Measurements from ENCODE around the gene COLGALT1. TPM values are rescaled to one million over a fixed set of nuclear protein-coding genes. Genes with fewer than 3 reads are reported as not detected.
"Not testable (repeated sequence)": the region's sequence is repeated elsewhere in the genome, so short reads cannot be mapped to it uniquely, and the experiment has no call there.

COLGALT1 gene
- total RNA-seq, 2 donors from 2014 or later, result 47.7 to 54.8 TPM

DNA sequence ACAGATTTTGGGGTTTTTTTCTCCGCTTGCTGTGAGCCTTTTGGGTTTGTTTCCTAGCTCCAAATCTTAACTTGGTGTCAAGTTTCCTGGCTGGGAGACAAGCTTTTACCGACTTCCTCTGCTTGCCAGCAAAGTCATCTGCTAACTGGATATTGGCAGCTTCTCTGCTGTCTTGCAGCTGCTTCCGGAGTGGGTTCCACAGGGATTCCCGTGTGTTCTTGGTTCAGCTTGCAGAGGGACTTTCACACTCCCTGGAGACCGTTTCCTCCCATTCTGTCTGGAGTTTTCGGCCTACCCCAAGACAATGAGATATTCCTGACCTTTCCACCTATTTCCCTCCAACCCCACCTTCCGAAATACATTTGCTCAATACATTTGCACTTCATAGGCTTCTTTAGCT, 2.2 kb upstream of the COLGALT1 start:
- intact Hi-C loops (cut with DNase I), result no loop called here
- ATAC-seq (peak; percentile 31 to 46), DNase-seq (peak; percentile 70)

DNA sequence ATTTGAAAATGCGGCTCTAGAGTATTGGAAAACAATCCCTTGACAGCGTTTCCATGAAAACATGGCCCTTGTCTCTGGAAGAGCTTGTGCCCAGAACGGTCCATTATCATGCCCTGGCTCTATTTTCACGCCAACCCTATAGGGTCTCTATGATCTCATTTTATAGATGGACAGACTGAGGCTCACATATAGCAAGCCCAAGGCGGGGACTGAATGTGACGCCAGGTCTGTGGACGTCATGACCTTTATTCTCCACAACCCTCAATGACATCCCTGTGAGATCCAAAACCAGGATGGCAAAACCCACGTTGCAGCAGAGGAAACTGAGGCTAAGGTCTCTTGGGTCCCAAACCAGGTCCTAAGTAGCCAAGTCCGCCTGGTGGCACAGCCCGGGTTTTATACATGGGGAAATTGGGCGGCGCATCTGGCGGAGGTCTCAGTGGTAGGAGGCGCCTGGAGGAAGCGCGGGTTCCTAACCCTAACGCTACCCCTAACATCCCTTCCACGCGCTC, 425 bp upstream of the COLGALT1 start:
- intact Hi-C loops (cut with DNase I), result no loop called here
- ATAC-seq, result no peak
- no peak for DNase-seq

DNA sequence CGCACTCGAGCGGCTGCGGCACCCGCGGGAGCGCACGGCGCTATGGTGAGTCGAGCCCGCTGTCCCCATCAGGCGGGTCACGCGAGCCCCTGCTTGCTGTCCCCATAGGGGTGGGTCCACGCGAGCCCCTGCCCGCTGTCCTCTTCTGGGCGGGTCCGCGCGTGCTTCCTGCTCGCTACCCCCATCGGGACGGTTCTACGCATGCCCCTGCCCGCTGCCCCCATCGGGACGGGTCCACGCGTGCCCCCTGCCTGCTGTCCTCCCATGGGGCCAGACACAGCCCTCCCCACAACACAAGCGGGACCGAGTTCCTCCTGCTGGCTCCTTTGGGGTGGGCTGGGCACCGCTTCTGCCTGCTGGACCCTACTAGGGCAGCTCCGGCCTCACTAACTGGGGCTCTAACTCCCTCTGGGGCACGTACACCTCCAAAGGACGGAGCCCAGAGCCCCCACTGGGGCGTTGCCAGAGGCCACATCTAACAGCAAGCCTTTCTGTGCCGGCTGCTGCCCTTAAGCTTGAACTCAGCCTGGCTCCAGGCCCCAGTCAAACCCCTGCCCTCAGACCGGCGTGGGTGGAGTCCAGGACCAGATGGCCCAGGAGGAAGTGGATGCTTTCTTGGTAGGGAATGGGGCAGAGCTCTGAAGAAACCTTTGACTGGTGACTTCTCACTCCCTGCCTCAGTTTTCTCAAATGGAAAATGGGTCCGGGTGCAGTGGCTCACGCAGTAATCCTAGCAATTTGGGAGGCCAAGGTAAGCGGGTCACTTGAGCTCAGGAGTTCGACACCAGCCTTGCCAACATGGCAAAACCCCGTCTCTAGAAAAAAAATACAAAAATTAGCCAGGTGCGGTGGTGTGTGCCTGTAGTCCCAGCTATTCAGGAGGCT, 722 bp downstream of the COLGALT1 start:
- intact Hi-C loops (cut with DNase I), result no loop called here
- DNase-seq (peak; percentile 82), ATAC-seq (peak; percentile 64 to 71)

DNA sequence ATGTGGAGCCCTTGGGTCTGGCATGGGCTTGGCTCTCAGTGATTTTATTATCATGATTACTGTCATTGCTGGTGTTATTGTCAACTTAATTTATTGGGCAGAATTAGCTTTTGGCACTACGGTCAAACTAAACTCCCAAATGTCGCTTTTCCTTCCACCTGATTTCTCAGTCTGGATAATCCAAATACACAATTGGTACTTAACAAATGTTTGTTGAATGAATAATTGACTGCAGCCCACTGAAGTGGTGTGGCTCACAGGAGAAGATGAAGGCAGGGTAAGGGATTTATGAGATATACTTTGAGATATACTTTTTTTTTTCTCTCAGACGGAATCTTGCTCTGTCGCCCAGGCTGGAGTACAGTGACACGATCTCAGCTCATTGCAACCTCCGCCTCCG, 1.5 kb downstream of the COLGALT1 start:
- ATAC-seq (no peak), DNase-seq (no peak)
- intact Hi-C loops (cut with DNase I), result no loop called here

DNA sequence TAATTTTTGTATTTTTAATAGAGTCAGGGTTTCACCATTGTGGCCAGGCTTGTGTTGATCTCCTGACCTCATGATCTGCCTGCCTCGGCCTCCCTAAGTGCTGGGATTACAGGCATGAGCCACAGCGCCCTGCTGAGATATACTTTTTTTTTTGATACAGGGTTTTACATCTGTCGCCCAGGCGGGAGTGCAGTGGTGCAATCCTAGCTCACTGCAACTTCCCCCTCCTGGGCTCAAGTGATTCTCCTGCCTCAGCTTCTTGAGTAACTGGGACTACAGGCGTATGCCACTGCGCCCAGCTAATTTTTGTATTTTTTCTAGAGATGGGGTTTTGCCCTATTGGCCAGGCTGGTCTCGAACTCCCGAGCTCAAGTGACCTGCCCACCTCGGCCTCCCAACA, 2.0 kb downstream of the COLGALT1 start:
- no peak for DNase-seq
- intact Hi-C loops (cut with DNase I), result no loop called here
- ATAC-seq, result no peak

DNA sequence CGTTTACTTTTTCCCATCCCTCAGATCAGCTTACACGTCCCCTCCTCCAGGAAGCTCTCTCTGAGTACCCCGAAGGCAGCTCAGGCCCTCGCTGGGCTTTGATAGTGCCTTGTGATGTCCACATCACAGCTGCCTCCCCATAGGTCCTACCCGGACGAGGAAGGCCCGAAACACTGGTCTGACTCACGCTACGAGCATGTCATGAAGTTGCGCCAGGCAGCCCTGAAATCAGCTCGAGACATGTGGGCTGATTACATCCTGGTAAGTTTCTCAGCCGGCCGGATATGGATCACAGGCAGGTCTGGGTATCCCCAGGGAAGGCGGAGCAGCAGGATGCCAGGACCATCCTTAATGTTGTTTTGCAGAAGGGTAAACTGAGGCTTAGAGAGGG, 4.8 kb downstream of the COLGALT1 start:
- ATAC-seq (no peak), DNase-seq (peak; percentile 52)
- intact Hi-C loops (cut with DNase I), result no loop called here

DNA sequence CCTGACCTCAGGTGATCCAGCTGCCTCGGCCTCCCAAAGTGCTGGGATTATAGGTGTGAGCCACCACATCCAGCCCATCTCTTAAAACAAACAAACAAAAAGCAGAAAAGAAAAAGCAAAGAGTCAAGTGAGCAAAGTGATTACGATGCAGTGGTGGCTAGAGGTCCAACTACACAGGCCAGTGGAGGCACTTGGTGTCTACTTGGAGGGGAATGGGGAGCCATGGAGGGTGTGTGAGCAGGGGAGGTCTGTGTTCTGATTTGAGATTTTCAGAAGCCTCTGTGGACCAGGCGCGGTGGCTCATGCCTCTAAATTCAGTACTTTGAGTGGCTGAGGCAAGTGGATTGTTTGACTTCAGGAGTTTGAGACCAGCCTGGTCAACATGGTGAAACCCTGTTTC, 6.6 kb downstream of the COLGALT1 start:
- intact Hi-C loops (cut with DNase I), result no loop called here
- ATAC-seq (no peak), DNase-seq (no peak)

DNA sequence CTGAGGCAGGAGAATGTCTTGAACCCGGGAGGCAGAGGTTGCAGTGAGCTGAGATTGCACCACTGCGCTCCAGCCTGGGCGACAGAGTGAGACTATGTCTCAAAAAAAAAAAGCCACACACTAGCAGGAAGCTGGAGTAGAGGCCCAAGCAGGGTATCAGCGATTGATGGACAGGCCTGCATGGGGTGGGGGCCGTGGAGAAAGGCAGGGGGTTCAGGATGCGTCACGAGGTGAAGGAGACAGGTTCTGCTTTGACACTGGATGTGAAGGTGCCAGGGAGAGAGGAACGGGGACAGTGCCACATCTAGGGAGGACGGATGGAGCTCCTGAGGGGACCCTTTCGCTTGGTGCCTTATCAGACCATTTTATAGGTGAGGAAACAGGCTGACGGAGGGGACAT, 7.1 kb downstream of the COLGALT1 start:
- no peak for ATAC-seq
- intact Hi-C loops (cut with DNase I), result no loop called here
- no peak for DNase-seq

DNA sequence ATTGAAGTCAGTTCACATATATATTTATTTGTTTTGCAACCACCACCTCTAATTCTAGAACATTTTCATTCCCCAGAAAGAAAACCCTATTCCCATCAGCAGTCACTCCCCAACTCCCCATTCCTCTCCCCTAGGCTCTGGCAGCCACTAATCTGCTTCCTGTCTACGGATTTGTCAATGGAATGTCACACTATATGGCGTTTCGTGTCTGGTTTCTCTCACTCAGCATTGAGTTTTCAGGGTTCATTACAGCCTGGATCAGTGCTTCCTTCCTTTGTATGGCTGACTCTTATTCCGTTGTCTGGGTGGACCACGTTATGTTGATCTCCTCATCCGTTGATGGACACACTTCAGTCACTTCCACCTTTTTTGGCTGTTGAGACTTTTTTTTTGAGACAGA, 9.3 kb downstream of the COLGALT1 start:
- ATAC-seq (peak in 1 of 2 donors; percentile 51), DNase-seq (no peak)
- intact Hi-C loops (cut with DNase I), result no loop called here

DNA sequence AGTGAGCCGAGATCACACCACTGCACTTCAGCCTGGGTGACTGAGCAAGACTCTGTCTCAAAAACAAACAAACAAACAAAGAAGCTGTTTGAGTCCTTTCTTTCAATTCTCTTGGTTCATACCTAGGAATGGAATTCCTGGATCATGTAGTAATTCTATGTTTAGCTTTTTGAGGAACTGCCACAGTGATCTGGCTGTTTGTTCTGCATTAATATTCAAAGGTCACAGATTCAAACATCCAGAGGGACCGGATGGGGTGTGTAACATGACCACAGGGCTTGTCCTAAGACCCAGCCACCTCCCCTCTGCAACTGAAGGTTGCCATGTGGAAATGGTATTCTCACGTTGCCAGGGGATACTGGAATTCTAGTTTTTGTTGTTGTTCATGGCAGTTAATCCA, 10.2 kb downstream of the COLGALT1 start:
- ATAC-seq (peak in 1 of 2 donors; percentile 46), DNase-seq (no peak)
- intact Hi-C loops (cut with DNase I), result no loop called here

DNA sequence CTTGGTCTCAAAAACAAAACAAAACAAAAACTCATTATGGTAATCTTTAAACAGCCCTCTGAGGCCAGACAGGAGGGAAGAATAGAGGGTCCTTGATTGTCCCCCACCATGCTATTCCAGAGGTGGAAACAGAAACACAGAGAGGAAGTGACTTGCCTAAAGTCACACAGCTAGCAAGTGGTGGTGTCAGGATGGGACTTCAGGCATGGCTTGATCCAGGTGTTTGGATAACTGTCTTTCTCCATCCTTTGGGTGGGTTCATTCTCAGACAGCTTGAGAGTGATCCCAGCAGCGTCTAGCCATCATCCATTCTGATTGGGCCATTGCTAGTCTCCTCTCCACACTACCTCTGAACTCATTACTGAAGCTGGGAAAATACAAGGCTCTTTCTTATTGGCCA, 12.5 kb downstream of the COLGALT1 start:
- intact Hi-C loops (cut with DNase I), result no loop called here
- ATAC-seq, result no peak
- no peak for DNase-seq

DNA sequence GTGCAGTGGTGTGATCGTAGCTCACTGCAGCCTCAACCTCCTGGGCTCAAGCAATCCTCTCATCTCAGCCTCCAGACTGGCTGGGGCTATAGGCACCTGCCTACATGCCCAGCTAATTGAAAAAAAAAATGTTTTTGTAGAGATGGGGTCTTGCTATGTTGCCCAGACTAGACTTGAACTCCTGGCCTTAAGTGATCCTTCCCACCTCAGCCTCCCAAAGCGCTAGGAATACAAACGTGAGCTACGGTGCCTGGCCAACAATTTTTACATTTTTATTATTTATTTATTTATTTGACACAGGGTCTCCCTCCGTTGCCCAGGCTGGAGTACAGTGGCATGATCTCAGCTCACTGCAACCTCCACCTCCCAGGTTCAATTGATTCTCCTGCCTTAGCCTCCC, 14.8 kb downstream of the COLGALT1 start:
- intact Hi-C loops (cut with DNase I); DNase-seq; ATAC-seq: not testable (repeated sequence)

DNA sequence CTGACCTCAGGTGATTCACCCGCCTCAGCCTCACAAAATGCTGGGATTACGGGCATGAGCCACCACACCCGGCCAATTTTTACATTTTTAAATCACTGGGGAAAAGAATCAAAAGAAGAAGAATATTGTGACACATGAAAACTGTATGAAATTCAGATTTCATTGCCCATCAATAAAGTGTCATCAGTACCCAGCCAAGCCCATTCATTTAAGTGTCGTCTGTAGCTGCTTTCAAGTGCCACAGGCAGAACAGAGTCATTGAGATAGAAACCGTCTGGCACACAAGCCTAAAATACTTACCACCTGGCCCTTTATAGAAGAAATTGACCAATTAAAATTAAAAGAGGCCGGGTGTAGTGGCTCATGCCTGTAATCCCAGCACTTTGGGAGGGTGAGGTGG, 15.3 kb downstream of the COLGALT1 start:
- DNase-seq, result no peak
- no peak for ATAC-seq
- intact Hi-C loops (cut with DNase I), result no loop called here

DNA sequence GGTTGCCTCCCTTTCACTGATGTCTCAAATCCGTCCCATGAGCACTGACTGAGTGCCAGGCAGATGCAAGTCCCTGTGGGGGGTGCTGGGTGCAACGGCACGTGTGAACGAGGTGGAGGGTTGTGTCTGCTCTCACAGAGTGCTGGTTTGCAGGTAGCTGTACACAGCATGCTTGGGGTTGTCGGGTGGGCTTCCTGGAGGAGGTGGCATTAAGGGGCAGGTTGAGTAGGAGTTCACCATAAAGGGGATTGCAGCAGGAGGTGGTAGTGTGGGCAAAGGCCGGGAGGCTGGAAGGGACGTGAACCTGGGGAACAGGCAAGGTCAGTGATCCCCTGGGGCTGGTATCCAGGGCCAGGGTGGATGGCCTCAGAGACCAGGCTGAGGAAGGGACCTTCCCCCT, 17.2 kb downstream of the COLGALT1 start:
- intact Hi-C loops (cut with DNase I), result no loop called here
- no peak for ATAC-seq
- no peak for DNase-seq

DNA sequence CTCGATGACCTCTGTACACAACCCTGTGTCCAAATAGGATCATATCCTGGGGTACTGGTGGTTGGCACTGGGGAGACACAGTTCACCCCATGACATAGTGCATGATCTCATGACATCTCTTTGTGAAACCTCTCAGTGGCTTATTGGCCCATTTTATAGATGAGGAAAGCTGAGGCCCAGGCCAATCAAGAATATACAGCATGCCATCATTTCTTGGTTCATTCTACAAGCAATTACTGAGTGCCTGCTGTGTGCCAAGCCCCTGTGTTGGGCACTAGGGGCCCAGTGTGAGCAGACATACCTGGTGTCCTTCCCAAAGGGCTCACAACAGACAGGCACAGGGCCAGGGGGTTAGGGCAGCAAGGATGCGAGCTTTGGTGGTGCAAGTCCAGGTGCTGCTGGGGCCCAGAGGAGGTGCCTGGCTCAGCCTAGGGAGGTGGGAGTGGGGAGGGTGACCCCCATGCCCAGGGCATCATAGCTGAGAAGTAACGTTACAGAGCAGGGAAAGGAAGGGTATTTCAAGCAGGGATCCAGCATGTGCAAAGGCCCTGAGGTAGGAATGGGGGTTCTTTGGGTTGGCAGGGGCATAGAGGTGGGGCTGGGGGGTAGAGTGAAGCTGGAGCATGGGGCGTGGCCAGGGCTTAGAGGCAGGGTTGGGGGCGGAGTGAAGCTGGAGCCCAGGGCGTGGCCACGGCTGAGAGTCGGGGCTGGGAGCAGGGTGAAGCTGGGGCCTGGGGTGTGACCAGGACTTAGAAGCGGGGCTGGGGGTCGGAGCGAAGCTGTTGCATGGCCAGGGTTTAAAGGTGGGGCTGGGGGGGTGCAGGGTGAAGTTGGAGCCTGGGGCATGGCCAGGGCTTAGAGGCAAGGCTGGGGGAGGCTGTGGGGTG, 20.7 kb downstream of the COLGALT1 start:
- no peak for DNase-seq
- intact Hi-C loops (cut with DNase I), result no loop called here
- no peak for ATAC-seq

DNA sequence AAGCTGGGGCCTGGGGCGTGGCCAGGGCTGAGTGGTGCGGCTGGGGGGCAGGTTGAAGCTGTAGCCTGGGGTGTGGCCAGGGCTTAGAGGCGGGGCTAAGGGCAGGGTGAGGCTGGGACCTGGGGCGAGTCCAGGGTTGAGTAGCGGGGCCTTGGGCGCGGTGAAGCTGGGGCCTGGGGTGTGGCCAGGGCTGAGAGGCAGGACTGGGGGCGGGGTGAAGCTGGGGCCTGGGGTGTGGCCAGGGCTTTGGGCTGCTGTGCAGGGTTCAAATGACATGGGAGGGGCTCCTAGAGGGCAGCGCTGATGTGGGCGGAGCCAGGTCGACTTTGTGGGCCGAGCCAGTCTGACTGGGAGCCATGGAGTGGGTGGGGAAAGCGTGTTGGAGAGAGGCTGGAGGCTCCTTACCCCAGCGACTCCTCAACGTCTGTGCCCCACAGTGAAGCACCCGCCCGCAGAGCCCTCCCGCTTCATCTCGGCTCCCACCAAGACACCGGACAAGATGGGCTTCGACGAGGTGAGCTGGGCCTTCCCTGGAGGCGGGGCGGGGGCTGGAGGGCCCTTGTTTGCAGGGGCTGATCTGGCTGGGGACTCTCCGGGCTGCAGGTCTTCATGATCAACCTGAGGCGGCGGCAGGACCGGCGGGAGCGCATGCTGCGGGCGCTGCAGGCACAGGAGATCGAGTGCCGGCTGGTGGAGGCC, 21.5 kb downstream of the COLGALT1 start:
- intact Hi-C loops (cut with DNase I), result no loop called here
- no peak for DNase-seq
- peak in 1 of 2 donors; percentile 62 for ATAC-seq

DNA sequence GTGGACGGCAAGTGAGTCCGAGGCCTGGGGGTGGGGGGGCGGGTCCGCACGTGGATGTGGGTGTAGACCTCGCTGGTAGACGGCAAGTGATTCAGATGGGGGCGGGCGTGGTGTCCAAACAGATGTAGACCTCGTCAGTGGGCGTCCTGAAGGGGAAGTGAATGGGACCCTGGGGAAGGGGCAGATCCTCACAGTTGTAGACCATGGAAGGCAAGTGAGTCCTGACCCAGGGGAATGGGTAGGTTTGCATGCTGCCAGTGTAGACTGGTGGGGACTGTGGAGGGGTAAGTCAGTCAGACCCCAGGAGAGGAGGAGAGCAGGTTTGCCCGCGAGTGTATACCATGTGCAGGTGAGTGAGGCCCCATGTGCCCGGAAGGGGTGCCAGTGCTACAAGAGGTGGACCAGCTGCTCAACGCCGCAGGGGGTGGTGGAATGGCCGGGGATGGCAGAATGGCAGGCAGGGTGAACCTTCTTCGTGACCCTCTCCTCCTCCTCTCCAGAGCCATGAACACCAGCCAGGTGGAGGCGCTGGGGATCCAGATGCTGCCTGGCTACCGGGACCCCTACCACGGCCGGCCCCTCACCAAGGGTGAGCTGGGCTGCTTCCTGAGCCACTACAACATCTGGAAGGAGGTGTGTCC, 22.1 kb downstream of the COLGALT1 start:
- no peak for ATAC-seq
- DNase-seq, result no peak
- intact Hi-C loops (cut with DNase I), result no loop called here

DNA sequence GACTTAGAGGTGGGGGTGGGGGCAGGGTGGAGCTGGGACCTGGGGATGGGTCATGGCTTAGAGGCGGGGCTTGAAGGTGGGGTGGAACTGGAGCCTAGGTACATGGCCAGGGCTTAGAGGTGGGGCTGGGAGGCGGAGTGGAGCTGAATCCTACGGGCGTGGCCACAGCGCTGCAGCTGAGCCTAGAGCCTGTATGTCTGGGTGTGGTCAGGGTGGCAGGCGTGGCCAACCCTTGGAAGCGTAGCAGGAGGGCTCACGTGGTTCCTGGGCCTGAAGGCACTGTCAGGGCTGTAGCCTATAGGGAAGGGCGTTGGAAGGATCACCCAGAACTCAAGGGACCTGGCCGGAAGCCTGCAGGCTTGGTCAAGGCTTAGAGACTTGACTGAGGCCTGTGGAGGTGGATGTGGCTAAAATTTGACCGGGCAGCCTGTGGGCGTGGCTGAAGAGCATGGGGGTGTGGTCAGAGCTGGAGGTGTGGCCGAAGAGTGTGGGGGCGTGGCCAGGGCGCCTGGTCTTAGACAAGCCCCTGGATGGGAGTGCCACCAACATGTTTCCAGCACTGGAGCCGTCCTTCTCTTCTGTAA, 24.3 kb downstream of the COLGALT1 start:
- ATAC-seq (peak; percentile 71 to 80), DNase-seq (peak; percentile 68)
- intact Hi-C loops (cut with DNase I), result loop anchor here in 1 of 2 donors (10.0 kb wide), 1 partner anchor 145 kb away; no protein-coding TSS in a partner anchor
